ENCODE measurements around the gene DIRAS1.

The DIRAS1 gene

GRCh38 chr19:2754659-2755447 is 33.7 kb upstream of the DIRAS1 start:
- no peak for DNase-seq

GRCh38 chr19:2751438-2751830 is 30.3 kb upstream of the DIRAS1 start:
- DNase-seq = no peak

- no peak for DNase-seq
Observed at GRCh38 chr19:2750808-2751437, 29.8 kb upstream of the DIRAS1 start.

GRCh38 chr19:2747349-2747748 is 26.2 kb upstream of the DIRAS1 start:
- no peak for DNase-seq

- DNase-seq = no peak
Observed at GRCh38 chr19:2744113-2744512, 22.9 kb upstream of the DIRAS1 start.

GRCh38 chr19:2743099-2743498 is 21.9 kb upstream of the DIRAS1 start:
- no peak for DNase-seq

- no peak for DNase-seq
Observed at GRCh38 chr19:2740314-2740656, 19.1 kb upstream of the DIRAS1 start.

- DNase-seq = peak; percentile 99
Observed at GRCh38 chr19:2739602-2740313, 18.6 kb upstream of the DIRAS1 start, which contains the start of gene SLC39A3. SLC39A3 (minus strand) TSS chr19:2740017; CDS start chr19:2737257, 2,760 bp downstream.

- DNase-seq = no peak
Observed at GRCh38 chr19:2736550-2737190, 15.5 kb upstream of the DIRAS1 start.

- no peak for DNase-seq
Observed at GRCh38 chr19:2735374-2735773, 14.2 kb upstream of the DIRAS1 start.

GRCh38 chr19:2734589-2735288 is 13.6 kb upstream of the DIRAS1 start:
- DNase-seq = no peak

- no peak for DNase-seq
Observed at GRCh38 chr19:2733930-2734588, 12.9 kb upstream of the DIRAS1 start.

GRCh38 chr19:2732883-2733282 is 11.7 kb upstream of the DIRAS1 start:
- DNase-seq = no peak

- no peak for DNase-seq
Observed at GRCh38 chr19:2732157-2732725, 11.1 kb upstream of the DIRAS1 start.

- no peak for DNase-seq
Observed at GRCh38 chr19:2731181-2731995, 10.2 kb upstream of the DIRAS1 start.

GRCh38 chr19:2729943-2730818 is 9.0 kb upstream of the DIRAS1 start:
- no peak for DNase-seq

GRCh38 chr19:2728783-2729387 is 7.7 kb upstream of the DIRAS1 start:
- no peak for DNase-seq

GRCh38 chr19:2727640-2727944 is 6.4 kb upstream of the DIRAS1 start:
- no peak for DNase-seq

GRCh38 chr19:2726904-2727639 is 5.9 kb upstream of the DIRAS1 start:
- DNase-seq = no peak
